ENCODE measurements around the gene XPOT.
A peak's percentile ranks its signal among the peaks of the same experiment; 100 is the strongest.

XPOT gene

GRCh38 chr12:64470495-64470894 is 66.3 kb downstream of the XPOT start:
- no peak for DNase-seq

- no peak for DNase-seq
Measured at GRCh38 chr12:64473176-64473575, 69.0 kb downstream of the XPOT start.

- DNase-seq, result no peak
Measured at GRCh38 chr12:64475518-64475917, 71.3 kb downstream of the XPOT start.

GRCh38 chr12:64476844-64477243 is 72.7 kb downstream of the XPOT start:
- no peak for DNase-seq

- DNase-seq, result no peak
Measured at GRCh38 chr12:64478661-64479060, 74.5 kb downstream of the XPOT start.

- no peak for DNase-seq
Measured at GRCh38 chr12:64480148-64480547, 76.0 kb downstream of the XPOT start.

GRCh38 chr12:64486657-64487056 is 82.5 kb downstream of the XPOT start:
- no peak for DNase-seq

GRCh38 chr12:64491718-64492117 is 87.5 kb downstream of the XPOT start:
- no peak for DNase-seq

- DNase-seq, result no peak
Measured at GRCh38 chr12:64493513-64493912, 89.3 kb downstream of the XPOT start.

- no peak for DNase-seq
Measured at GRCh38 chr12:64494998-64495729, 91.0 kb downstream of the XPOT start.

- no peak for DNase-seq
Measured at GRCh38 chr12:64496839-64497400, 92.7 kb downstream of the XPOT start.

GRCh38 chr12:64497484-64497883 is 93.3 kb downstream of the XPOT start:
- DNase-seq, result no peak

GRCh38 chr12:64497903-64498302 is 93.7 kb downstream of the XPOT start:
- no peak for DNase-seq

- DNase-seq, result peak in 1 of 2 experiments; percentile 54
Measured at GRCh38 chr12:64500394-64500793, 96.2 kb downstream of the XPOT start.
